SK-N-SH treated with all-trans-retinoic acid at 6 μM for 48 hours (cell line): ENCODE data around the gene FAM234B.

Source experiments
- ATAC-seq: fragments of 200-7000 bp; cut with Tn5 transposase; 3 replicates; pipeline ENCODE4 v1.9.1; 2020; ENCODE audit warnings: mild to moderate bottlenecking, moderate library complexity
- ARNTL ChIP-seq: fragments of 450-650 bp; formaldehyde crosslinking; IDR thresholded peaks from 2 replicates; pipeline ENCODE4 v1.5.0; 2020; ENCODE audit warnings: low read depth, mild to moderate bottlenecking, moderate library complexity, borderline replicate concordance
- CREB5 ChIP-seq: fragments of 250-450 bp; sonication (Bioruptor Pico); IDR thresholded peaks from 2 replicates; pipeline ENCODE4 v1.5.1; 2020; ENCODE audit warnings: low read depth, mild to moderate bottlenecking, moderate library complexity
- CSDC2 ChIP-seq: fragments of 250-450 bp; sonication (Bioruptor Pico); IDR thresholded peaks from 2 replicates; pipeline ENCODE4 v1.5.0; 2020; ENCODE audit warnings: mild to moderate bottlenecking, moderate library complexity
- CSRNP3 ChIP-seq: fragments of 250-450 bp; sonication (Bioruptor Pico); IDR thresholded peaks from 2 replicates; pipeline ENCODE4 v1.5.1; 2021; ENCODE audit warnings: mild to moderate bottlenecking, moderate library complexity
- ESRRG ChIP-seq: fragments of 250-450 bp; sonication (Bioruptor Pico); IDR thresholded peaks from 2 replicates; pipeline ENCODE4 v1.6.1; 2021; ENCODE audit warnings: mild to moderate bottlenecking
- GLIS3 ChIP-seq: fragments of 250-450 bp; sonication (Bioruptor Pico); IDR thresholded peaks from 2 replicates; pipeline ENCODE4 v1.5.0; 2020; ENCODE audit warnings: mild to moderate bottlenecking, moderate library complexity
- ISL1 ChIP-seq: fragments of 250-450 bp; sonication (Bioruptor Pico); IDR thresholded peaks from 2 replicates; pipeline ENCODE4 v2.1.2; 2022; ENCODE audit warnings: mild to moderate bottlenecking, moderate library complexity
- OSR1 ChIP-seq: fragments of 250-450 bp; sonication (Bioruptor Pico); IDR thresholded peaks from 2 replicates; pipeline ENCODE4 v1.8.0; 2022; ENCODE audit warnings: moderate library complexity, mild to moderate bottlenecking, inconsistent platforms
- PATZ1 ChIP-seq: fragments of 250-450 bp; sonication (Bioruptor Pico); IDR thresholded peaks from 2 replicates; pipeline ENCODE4 v1.8.0; 2020; ENCODE audit warnings: mild to moderate bottlenecking, moderate library complexity, borderline replicate concordance
- PPARA ChIP-seq: fragments of 250-450 bp; sonication (Bioruptor Pico); IDR thresholded peaks from 2 replicates; pipeline ENCODE4 v1.5.0; 2020; ENCODE audit warnings: mild to moderate bottlenecking, borderline replicate concordance
- RARB ChIP-seq: fragments of 250-450 bp; sonication (Bioruptor Pico); IDR thresholded peaks from 2 replicates; pipeline ENCODE4 v1.8.0; 2021; ENCODE audit warnings: mild to moderate bottlenecking, moderate library complexity
- SNAI2 ChIP-seq: fragments of 250-450 bp; sonication (Bioruptor Pico); IDR thresholded peaks from 2 replicates; pipeline ENCODE4 v1.5.0; 2020; ENCODE audit warnings: mild to moderate bottlenecking, moderate library complexity
- TOX ChIP-seq: fragments of 250-450 bp; sonication (Bioruptor Pico); IDR thresholded peaks from 2 replicates; pipeline ENCODE4 v1.8.0; 2021; ENCODE audit warnings: mild to moderate bottlenecking, moderate library complexity, borderline replicate concordance
- TSHZ2 ChIP-seq: fragments of 250-450 bp; sonication (Bioruptor Pico); IDR thresholded peaks from 2 replicates; pipeline ENCODE4 v1.5.0; 2020; ENCODE audit warnings: mild to moderate bottlenecking, moderate library complexity
- ZC3H10 ChIP-seq: fragments of 250-450 bp; sonication (Bioruptor Pico); IDR thresholded peaks from 2 replicates; pipeline ENCODE4 v1.5.1; 2021; ENCODE audit warnings: mild to moderate bottlenecking, moderate library complexity
- ZFP3 ChIP-seq: fragments of 250-450 bp; sonication (Bioruptor Pico); IDR thresholded peaks from 2 replicates; pipeline ENCODE4 v1.5.0; 2020; ENCODE audit warnings: mild to moderate bottlenecking, moderate library complexity
- ZFP30 ChIP-seq: fragments of 450-650 bp; formaldehyde crosslinking; IDR thresholded peaks from 2 replicates; pipeline ENCODE4 v1.5.0; 2022; ENCODE audit warnings: mild to moderate bottlenecking, moderate library complexity
- ZNF565 ChIP-seq: fragments of 450-650 bp; formaldehyde crosslinking; conservative IDR thresholded peaks from 2 replicates; pipeline ENCODE4 v1.5.0; 2020; ENCODE audit warnings: low read depth, mild to moderate bottlenecking, moderate library complexity
- ZNF70 ChIP-seq: fragments of 450-650 bp; formaldehyde crosslinking; IDR thresholded peaks from 2 replicates; pipeline ENCODE4 v1.5.0; 2020; ENCODE audit warnings: mild to moderate bottlenecking, moderate library complexity
- ZNF8 ChIP-seq: fragments of 450-650 bp; formaldehyde crosslinking; IDR thresholded peaks from 2 replicates; pipeline ENCODE4 v1.5.0; 2020; ENCODE audit warnings: mild to moderate bottlenecking, moderate library complexity

The FAM234B gene

GRCh38 chr12:13061377-13061776, 17.2 kb downstream of the FAM234B start (continued):
- TF ChIP-seq PATZ1 (CRISPR knock-in tag), result no peak
- TF ChIP-seq TSHZ2 (CRISPR knock-in tag), result no peak
- no peak for TF ChIP-seq PPARA (CRISPR knock-in tag)
- no peak for TF ChIP-seq ISL1 (CRISPR knock-in tag)
- TF ChIP-seq ZC3H10 (CRISPR knock-in tag), result no peak
- no peak for TF ChIP-seq ZFP30 (CRISPR knock-in tag)
- TF ChIP-seq ZFP3 (CRISPR knock-in tag), result no peak

- ATAC-seq, result no peak
- TF ChIP-seq PATZ1 (CRISPR knock-in tag) (no peak), SNAI2 (CRISPR knock-in tag) (no peak), ZNF565 (no peak), CSDC2 (CRISPR knock-in tag) (no peak), OSR1 (CRISPR knock-in tag) (no peak), RARB (CRISPR knock-in tag) (no peak), GLIS3 (CRISPR knock-in tag) (no peak), ZC3H10 (CRISPR knock-in tag) (no peak), ZNF8 (CRISPR knock-in tag) (no peak), CSRNP3 (CRISPR knock-in tag) (no peak), ZNF70 (CRISPR knock-in tag) (no peak), CREB5 (no peak), TSHZ2 (CRISPR knock-in tag) (no peak), ISL1 (CRISPR knock-in tag) (no peak), PPARA (CRISPR knock-in tag) (no peak), ESRRG (CRISPR knock-in tag) (no peak), ARNTL (CRISPR knock-in tag) (no peak), ZFP30 (CRISPR knock-in tag) (no peak), TOX (CRISPR knock-in tag) (no peak)
- TF ChIP-seq, all 23 proteins: peak for 0
Measured at GRCh38 chr12:13062669-13063068, 18.5 kb downstream of the FAM234B start.
